NCI-H446 (cell line): ENCODE measurements around the gene BMERB1.
"Not testable (repeated sequence)": the region's sequence is repeated elsewhere in the genome, so short reads cannot be mapped to it uniquely, and the experiment has no call there.

Experiments used
- DNase-seq, 2 experiments: peaks; one replicate each; lab custom pipeline; 2025; lab: John Stamatoyannopoulos, UW

BMERB1 gene

DNA sequence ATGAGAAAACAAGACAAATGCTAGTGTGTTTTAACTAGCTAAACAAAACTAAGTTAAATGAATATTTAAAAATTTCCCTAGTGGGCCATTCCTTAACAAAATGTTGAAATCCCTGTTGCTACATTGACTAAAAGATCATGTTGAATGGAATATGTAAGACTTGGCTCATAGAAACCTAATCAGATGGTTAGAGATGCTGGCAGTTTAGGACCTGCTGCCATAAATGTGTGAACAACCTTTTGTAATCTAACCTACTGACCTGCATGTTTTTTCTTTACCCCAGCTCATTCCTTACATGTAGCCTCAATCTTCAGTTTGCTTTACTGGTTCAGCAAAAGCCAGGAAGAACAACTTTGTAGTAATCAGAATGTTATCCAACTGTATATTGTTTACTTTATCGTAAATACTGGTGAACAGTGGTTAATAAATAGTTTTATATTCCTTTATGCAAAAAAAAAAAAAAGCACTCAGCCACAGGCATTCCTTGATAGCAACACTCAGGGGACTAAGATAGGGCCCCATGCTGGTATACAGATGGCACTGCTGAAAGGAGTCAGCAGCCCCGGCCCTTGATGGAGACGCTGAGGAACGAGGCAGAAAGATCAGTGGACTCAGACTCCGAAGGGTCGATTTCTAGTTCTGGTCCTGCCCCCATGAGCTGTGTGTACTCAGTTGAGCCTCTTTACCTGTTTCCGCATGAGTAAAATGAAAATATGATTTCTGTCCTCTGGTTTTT, 130.4 kb downstream of the BMERB1 start:
- DNase-seq, result no peak

DNA sequence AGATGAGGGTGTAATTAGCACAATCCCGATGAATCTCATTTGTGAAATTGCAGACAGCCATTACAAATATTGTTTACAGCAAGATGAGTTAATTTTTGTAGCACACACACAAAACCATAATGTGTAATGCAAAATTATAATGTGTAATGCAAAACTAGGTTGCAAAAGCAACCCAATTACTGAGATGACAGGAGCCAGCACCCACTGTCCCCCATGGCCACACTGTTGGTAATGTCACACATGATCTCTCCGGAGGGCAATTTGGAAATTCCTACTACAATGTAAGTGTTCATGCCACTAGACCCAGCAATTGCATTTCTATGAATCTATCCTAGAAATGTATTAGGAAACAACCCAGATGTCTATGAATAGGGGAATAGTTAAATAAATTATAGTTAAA, 131.7 kb downstream of the BMERB1 start:
- DNase-seq, result no peak

DNA sequence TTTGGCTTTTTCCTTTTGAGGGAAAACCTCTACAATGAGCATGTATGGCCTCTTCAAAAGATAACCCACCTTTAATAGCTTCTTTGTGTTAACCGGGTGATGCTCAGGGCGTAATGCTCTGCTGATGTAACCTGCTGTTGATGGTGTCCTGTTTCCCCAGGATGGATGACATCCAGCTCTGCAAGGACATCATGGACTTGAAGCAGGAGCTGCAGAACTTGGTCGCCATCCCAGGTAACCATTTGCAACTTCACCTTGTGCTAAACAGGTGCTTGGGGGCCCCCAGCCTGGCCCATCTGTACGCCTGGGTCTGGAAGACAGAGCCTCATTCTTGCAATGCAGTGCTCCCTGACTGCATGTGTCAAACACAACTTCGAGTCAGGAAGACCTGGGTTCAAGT, 133.4 kb downstream of the BMERB1 start:
- no peak for DNase-seq

DNA sequence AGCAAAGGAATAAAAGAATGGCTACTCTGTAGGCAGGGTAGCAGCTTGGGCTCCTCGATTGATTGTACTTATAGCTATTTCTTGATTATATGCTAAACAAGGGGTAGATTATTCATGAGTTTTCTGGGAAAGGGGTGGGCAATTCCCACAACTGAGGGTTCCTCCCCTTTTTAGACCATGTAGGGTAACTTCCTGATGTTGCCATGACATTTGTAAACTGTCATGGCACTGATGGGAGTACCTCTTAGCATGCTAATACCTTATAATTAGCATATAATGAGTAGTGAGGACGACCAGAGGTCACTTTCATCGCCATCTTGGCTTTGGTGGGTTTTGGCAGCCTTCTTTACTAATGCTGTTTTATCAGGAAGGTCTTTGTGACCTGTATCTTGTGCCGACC, 136.3 kb downstream of the BMERB1 start:
- not testable (repeated sequence) for DNase-seq

DNA sequence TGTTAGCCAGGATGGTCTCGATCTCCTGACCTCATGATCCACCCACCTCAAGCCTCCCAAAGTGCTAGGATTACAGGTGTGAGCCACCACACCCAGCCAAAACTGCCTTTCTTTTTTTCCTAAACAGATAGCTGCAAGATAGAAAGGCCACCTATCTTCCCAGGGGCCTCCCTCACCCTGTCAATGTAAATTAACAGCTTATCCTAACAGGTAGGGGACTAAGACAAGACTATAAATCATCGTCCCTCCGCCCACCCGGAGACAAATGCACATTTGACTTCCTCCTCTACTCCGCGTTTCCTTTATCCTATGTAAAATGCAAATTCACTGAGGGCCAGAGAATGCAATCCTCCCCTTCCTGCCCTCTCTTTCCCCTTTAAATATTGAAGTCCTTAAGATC, 137.2 kb downstream of the BMERB1 start:
- no peak for DNase-seq

DNA sequence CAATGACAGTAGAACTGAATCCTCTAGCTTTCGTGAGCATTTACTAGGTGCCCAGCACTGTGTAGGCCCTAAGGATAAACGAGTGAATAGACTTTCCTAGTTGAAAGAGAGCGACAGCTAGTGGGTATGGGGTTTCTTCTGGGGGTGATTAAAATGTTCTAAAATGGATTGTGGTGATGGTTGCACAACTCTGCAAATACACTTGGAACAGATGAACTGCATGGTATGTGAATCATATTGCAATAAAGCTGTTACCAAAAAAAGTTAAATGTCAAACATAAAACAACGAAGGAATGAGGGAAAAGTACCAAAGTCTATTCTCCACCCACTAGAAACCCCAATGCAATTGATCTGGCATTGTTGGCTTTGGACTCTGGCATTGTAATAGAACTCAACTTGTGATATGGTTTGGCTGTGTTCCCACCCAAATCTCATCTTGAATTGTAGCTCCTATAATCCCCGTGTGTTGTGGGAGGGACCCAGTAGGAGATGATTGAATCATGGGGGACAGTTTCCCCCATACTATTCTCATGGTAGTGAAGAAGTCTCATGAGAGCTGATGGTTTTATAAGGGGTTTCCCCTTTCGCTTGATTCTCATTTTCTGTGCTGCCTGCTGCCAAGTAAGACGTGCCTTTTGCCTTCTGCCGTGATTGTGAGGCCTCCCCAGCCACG, 138.1 kb downstream of the BMERB1 start:
- DNase-seq, result no peak

DNA sequence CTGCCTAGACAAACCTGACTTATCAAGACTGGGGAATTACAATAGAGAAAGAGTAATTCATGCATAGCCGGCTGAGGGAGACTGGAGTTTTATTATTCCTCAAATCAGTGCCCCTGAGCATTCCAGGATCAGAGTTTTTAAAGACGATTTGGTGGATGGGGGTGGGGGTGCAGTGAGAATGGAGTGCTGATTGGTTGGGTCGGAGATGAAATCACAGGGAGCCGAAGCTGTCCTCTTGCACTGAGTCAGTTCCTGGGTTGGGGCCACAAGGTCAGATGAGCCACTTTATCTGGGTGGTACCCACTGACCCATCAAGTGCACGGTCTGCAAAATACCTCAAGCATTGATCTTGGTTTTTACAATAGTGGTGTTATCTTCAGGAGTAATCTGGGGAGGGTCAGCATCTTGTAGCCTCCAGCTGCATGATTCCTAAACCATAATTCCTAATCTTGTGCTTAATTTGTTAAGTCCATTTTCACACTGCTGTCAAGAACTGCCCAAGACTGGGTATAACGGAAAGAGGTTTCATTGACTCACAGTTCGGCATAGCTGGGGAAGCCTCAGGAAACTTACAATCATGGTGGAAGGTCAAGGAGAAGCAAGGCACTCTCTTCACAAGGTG, 139.0 kb downstream of the BMERB1 start:
- DNase-seq, result no peak

DNA sequence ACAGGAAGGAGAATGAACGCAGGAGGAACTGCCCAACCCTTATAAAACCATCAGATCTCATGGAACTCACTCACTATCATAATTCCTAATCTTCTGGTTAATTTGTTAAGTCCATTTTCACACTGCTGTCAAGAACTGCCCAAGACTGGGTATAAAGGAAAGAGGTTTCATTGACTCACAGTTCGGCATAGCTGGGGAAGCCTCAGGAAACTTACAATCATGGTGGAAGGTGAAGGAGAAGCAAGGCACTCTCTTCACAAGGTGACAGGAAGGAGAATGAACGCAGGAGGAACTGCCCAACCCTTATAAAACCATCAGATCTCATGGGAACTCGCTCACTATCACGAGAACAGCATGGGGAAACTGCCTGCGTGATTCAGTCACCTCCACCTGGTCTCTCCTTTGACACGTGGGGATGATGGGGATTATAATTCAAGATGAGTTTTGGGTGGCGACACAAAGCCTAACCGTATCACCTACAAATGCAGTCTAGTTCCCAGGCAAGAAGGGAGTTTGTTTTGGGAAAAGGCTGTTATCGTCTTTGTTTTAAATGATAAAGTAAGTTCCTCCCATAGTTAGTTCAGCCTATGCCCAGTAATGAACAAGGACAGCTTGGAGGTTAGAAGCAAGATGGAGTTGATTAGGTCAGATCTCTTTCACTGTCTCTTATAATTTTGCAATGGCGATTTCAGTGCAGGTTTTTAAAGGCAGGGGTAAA, 139.7 kb downstream of the BMERB1 start:
- DNase-seq, result not testable (repeated sequence)

DNA sequence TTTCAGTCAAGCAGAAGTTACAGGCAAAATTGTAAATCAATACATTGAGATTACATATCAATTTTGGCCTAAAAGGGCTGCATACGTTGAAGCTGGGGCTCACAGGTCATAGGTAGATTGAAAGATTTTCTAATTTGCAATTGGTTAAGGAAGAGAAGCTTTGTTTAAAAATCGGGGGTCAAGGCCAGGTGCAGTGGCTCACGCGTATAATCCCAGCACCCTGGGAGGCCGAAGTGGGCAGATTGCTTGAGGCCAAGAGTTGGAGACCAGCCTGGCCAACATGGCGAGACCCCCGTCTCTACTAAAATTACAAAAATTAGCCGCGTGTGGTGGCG, 140.2 kb downstream of the BMERB1 start:
- no peak for DNase-seq

DNA sequence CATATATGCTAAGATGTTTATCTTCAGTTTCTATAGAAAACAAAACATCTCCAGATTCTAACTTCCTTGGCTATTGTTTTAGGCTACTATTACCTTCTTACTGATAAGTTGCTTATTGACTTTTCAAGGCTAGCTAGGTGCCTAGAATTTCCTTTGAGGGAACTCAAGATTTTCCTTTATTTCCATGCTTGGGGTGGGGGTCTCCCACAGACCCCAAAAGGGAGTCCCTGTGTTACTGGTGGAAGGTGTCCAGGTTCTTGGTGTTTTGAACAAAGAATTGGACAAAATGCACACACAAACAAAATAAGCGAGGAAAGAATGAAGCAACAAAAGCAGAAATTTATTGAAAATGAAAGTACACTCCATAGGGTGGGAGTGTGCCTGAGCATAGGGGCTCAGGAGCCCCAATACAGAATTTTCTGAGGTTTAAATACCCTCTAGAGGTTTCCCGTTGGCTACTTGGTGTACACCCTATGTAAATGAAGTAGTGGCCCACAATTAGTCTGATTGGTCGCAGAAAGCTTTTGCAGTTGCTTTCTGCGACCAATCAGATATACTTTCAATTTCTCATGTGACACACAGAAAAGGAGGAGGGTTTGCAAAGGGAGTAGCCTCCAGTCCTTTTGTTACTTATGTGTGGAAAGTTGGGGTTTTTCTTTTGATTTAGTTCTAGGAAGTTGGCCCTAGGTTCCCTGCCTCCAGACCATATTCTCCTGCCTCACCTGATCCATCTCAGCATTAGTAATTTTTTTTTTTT, 141.1 kb downstream of the BMERB1 start:
- no peak for DNase-seq

DNA sequence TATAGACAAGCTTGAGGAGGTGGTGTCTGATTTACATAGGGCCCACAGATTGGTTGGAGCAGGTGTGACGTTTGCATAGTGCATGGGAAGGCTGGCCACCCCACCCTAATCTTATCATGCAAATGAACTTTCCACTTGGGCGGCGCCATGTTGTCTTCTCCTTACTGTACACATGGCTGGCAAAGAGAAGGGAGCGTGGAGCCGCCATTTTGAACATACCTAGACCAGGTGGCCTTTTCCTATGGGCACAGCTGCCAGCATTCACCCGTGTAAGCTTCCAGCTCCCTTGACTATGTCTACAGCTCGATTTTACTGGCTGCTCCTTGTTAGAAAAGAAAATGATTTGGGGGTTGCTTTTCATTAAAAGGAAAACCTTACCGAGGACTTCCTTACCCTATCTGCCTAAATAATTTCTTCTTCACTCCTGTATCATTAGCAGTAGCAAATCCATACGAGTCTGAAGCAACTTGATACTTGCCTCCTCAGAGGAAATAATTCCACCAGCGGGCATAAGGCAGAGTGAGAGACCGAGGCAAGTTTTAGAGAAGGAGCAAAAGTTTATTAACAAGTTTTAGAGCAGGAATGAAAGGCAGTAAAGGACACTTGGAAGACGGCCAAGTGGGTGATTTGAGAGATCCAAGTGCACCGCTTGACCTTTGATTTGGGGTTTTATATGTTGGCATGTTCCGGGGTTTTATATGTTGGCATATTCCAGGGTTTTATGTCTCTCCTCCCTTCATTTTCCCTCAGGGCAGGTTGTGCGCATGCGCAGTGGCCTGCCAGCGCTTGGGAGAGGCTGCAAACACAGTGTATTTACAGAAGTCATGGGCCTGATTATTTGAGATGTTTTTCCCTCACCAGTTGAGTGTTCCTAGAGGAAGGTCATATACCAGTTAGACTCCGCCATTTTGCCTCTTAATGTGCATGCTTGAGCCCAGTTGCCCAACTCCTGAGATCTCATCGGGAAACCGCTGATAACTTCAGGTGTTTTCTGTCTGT, 142.9 kb downstream of the BMERB1 start:
- no peak for DNase-seq

DNA sequence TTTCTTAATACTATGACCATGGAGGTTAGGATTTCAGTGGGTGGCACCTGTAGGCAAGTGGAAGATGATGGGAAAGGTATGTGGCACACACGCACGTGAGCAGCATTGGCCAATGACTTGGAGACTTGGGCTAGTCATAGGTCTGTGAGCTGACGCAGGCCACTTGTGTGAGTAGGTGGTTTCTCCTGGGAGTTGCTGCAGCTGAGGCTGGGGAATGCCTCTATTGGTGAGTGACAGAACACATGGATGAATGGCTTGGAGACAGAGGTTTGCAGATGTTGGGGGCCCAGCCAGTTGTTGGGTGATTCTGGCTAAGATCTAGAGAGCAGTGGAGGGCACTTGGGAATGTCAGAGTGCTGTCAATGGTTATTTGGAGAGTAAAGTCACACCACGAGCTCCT, 144.4 kb downstream of the BMERB1 start:
- DNase-seq, result no peak

DNA sequence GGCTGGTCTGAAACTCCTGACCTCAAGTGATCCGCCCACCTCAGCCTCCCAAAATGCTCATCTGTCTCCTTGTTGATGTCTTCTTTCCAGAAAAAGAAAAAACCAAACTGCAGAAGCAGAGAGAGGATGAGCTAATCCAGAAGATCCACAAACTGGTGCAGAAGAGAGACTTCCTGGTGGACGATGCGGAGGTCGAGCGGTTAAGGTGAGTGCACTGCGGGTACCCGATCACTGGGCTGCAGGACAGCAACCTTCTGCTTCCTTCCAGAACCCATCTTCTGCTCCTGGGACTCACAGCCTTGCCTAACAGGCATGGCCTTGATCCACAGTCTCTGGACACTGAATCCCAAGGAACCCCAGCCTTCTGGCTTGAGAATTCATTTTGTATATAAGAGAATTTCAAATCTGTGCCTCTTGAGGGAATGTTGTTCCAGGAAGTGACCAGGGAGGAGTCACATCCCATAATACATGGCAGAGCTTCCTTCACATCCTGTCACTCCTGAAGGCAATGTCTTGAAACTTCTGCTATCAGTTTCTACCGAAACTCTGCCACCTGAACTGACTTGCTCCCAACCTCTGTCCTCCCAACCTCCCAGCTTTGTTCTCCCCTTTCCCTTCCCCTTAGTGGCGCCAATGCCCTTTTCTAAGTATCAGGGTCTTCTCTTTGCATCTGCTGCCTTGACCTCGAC, 146.9 kb downstream of the BMERB1 start:
- DNase-seq, result no peak

DNA sequence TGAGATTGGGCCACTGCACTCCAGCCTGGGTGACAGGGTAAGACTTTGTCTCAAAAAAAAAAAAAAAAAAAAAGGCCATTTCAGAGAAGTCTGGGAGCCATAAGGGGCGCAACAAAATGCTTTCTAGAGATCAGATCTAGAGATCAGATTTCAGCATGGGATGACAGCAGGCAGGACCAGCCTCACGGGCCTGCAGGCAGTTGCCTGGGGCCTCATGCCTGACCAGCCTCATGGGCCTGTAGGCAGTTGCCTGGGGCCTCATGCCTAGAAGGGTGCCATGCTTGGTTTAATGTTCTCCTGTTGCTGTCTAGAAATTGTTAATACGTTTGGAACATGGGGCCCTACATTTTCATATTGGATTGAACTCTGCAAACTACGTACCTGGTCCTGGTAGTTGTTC, 149.1 kb downstream of the BMERB1 start:
- DNase-seq, result no peak

DNA sequence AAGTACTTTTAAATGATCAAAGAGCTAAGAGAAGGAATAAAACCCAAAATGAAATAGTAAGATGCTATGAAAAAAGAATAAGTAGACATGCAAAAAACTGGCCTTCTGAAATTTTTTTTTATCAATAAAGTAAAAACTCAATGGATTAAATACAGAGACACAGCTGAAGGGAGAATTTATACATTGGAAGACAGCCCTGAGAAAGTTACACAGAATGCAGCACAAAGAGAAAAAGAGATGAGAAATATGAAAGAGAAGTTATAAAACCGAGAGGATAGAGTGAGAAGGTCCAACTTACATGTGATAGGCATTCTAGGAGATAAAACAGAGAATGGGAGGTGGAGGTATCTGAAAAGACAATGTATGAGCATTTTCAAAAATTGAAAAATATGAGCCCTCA, 151.6 kb downstream of the BMERB1 start:
- no peak for DNase-seq

DNA sequence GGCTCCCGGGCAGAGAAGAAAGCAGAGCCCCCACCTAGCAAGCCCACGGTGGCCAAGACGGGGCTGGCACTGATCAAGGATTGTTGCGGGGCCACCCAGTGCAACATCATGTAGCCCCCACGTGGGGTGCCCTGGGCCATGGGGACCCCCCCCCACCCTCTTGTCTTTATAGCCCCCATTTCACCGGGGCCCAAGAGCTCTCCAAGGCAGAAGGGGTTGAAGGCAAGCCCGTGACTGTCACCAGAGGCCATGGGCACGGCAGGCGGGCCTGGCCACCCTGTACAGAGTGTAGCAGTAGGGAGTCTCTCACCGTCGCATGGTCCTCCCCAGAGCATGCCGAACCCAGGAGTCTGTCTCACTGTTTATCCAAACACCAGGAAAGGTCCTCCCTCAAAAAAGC, 152.3 kb downstream of the BMERB1 start:
- no peak for DNase-seq

DNA sequence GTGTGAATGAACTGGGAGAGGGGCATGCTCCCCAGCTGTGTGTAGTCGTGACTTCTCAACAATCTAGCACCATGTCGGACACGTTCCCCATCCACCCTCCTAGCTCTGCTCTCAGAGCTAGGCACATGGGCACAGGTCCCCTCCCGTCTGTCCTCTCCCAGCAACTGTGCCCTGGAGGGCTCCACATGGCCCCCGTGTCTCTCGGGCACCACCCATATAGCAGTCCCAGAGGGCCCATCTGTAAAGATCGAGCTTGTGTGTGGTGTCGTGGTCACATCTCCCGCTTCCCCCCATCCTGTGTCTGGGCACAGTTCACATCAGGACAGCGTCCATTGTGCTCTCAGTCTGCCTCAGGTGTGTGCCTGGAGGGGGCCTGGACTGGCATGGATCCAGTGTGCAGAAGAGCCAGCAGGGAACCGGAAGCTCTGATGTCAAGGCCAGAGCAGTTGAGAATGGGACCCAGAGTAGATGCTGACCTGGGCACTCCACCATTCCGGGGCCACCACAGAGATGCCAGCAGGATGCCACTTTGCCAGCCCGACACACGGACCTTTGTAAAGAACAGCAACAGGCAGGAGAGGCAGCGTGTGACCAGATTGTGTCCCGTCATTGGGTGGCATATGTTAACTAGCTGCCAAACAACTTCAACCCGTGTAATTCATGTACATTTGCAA, 152.9 kb downstream of the BMERB1 start:
- no peak for DNase-seq

DNA sequence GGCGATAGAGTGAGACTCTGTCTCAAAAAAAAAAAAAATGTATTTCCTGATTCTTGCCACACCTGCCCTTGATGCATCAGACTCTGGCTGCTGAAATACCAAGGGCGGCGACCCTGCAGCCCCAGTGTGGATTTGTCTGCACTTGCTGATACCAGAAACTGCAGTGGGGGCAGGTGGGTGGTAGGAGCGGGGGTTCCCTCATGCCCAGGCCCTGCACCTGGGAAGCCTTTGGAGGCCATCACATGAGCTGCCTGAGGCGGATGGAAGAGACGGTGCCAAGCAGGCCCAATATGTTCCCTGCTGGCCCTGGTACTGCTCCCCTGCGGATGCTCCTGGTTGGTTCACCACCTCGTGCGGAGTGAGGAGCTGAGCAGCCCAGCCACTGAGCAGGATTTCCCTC, 157.9 kb downstream of the BMERB1 start:
- DNase-seq, result no peak

DNA sequence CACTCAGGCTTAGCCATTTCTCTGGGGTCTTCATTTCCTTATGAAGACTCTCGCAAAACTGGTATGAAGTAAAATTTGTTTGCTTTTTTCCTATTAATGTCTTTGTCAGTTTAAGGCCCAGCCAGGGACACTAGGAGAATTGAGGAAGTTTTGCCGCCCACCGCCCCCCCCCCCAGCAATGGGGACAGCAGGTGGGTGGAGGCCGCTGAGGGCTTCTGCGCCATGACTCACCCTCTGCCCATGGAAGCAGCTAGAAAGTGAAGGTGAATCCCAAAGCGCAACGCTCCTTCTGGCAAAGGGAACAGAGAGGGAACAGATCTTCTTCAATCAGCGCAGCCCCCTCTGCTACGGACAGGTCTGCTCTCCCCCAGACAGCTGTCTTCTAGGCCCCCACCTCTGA, 158.8 kb downstream of the BMERB1 start:
- no peak for DNase-seq
